Endothelial cell (in vitro differentiated cells): ENCODE results near the gene ZNF652. TPM values are rescaled to one million over a fixed set of nuclear protein-coding genes. Genes with fewer than 3 reads are reported as not detected.
"Not testable (repeated sequence)": the region's sequence is repeated elsewhere in the genome, so short reads cannot be mapped to it uniquely, and the experiment has no call there.

Experiments
- DNase-seq: peaks from one replicate; pipeline ENCODE4 v3.0.0; 2021; ENCODE audit warnings: low spot score
- H3K27ac Mint-ChIP-seq: one replicate; pipeline ENCODE4 v1.8.0; 2021; ENCODE audit warnings: mixed read lengths, inconsistent platforms; ENCODE audit not compliant: unreplicated experiment
- H3K27me3 Mint-ChIP-seq: one replicate; pipeline ENCODE4 v1.8.0; 2021; ENCODE audit warnings: mild to moderate bottlenecking, moderate library complexity, mixed read lengths, inconsistent platforms; ENCODE audit not compliant: unreplicated experiment
- H3K36me3 Mint-ChIP-seq: one replicate; pipeline ENCODE4 v1.8.0; 2021; ENCODE audit warnings: mild to moderate bottlenecking, low read depth, mixed read lengths, inconsistent platforms; ENCODE audit not compliant: unreplicated experiment
- H3K4me1 Mint-ChIP-seq: one replicate; pipeline ENCODE4 v1.8.0; 2021; ENCODE audit warnings: mild to moderate bottlenecking, mixed read lengths, inconsistent platforms; ENCODE audit not compliant: unreplicated experiment
- H3K4me3 Mint-ChIP-seq: one replicate; pipeline ENCODE4 v1.8.0; 2021; ENCODE audit warnings: mild to moderate bottlenecking, mixed read lengths, inconsistent platforms; ENCODE audit not compliant: unreplicated experiment
- H3K9me3 Mint-ChIP-seq: one replicate; pipeline ENCODE4 v1.8.0; 2021; ENCODE audit warnings: mixed read lengths, inconsistent platforms; ENCODE audit not compliant: unreplicated experiment
- total RNA-seq: library from RNA; stranded (reverse); fragmentation: NEBNext Ultra II Directional; extraction: Animal tissue kit (Norgen Biotek cat#: 25700); gene quantifications from one replicate; pipeline ENCODE4 v1.2.1, GENCODE V29; 2021; ENCODE audit not compliant: unreplicated experiment
- TF ChIP-seq, protein P1 (sequence below): fragments of 200-600 bp; sonication (generic); IDR thresholded peaks from one replicate; pipeline ENCODE4 v1.5.0; 2021; ENCODE audit warnings: antibody characterized with exemption; ENCODE audit not compliant: unreplicated experiment

ZNF652 gene
- total RNA-seq, 1 donor from 2014 or later: 36.0 TPM

DNA sequence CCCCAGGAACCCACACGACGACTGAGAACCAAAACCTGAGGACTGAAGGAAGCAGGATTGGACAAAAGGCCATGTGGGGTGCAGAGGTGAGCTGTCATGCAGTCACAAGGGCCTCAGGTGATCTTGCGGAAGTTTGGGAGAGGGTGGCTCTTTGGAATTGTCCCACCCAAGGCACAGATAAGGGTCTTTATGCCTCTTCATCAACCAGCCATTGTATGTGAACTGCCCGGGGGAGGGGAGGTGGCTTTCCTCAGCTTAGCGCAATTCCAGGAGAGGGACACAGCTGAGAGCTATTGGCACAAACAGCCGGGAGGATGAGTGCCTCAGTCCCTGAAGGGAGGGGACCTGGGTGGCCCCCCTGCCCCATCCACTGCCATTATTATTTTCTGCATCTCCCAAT, 76.3 kb downstream of the ZNF652 start:
- Mint-ChIP-seq H3K27me3 (no peaks in the 10 kb centered on the region), H3K4me1 (no peaks in the 10 kb centered on the region), H3K4me3 (no peak overlapping the region), H3K36me3 (no peaks in the 10 kb centered on the region), H3K27ac (no peak overlapping the region), H3K9me3 (no peaks in the 10 kb centered on the region)
- TF ChIP-seq, protein P1, sequence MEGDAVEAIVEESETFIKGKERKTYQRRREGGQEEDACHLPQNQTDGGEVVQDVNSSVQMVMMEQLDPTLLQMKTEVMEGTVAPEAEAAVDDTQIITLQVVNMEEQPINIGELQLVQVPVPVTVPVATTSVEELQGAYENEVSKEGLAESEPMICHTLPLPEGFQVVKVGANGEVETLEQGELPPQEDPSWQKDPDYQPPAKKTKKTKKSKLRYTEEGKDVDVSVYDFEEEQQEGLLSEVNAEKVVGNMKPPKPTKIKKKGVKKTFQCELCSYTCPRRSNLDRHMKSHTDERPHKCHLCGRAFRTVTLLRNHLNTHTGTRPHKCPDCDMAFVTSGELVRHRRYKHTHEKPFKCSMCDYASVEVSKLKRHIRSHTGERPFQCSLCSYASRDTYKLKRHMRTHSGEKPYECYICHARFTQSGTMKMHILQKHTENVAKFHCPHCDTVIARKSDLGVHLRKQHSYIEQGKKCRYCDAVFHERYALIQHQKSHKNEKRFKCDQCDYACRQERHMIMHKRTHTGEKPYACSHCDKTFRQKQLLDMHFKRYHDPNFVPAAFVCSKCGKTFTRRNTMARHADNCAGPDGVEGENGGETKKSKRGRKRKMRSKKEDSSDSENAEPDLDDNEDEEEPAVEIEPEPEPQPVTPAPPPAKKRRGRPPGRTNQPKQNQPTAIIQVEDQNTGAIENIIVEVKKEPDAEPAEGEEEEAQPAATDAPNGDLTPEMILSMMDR: no peak
- no peak for DNase-seq

DNA sequence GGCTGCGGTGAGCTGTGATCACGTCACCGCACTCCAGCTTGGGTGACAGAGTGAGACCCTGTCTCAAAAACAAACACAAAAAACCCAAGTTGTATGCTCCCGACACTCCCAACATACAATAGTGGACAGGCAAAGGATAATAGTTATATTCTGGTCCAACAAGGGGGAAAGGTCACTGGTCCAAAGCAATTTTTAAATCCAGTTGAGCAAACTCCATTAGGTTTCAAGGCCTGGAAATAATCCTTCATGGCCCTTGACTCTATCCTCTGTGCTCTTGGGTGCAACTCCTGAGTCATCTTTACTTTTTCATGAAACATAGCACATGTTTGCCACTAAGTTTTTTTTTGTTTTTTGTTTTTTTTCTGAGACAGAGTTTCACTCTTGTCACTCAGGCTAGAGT, 81.1 kb downstream of the ZNF652 start:
- no peaks in the 10 kb centered on the region for H3K4me1 Mint-ChIP-seq
- no peak overlapping the region for H3K27ac Mint-ChIP-seq
- H3K27me3 Mint-ChIP-seq: no peaks in the 10 kb centered on the region
- H3K36me3 Mint-ChIP-seq: no peaks in the 10 kb centered on the region
- H3K4me3 Mint-ChIP-seq: no peak overlapping the region
- no peaks in the 10 kb centered on the region for H3K9me3 Mint-ChIP-seq
- TF ChIP-seq, protein P1: no peak
- DNase-seq: no peak

GRCh38 chr17:49280061-49280460, 82.0 kb downstream of the ZNF652 start:
- Mint-ChIP-seq H3K9me3 (no peaks in the 10 kb centered on the region), H3K4me1 (no peaks in the 10 kb centered on the region), H3K36me3 (no peaks in the 10 kb centered on the region), H3K27me3 (no peaks in the 10 kb centered on the region), H3K27ac (no peak overlapping the region), H3K4me3 (no peak overlapping the region)
- DNase-seq: no peak
- TF ChIP-seq, protein P1: no peak

- H3K27ac Mint-ChIP-seq, H3K36me3 Mint-ChIP-seq, H3K27me3 Mint-ChIP-seq, DNase-seq, H3K4me1 Mint-ChIP-seq, H3K4me3 Mint-ChIP-seq, H3K9me3 Mint-ChIP-seq: not testable (repeated sequence)
These were observed 82.6 kb downstream of the ZNF652 start for GRCh38 chr17:49279263-49280015.

GRCh38 chr17:49278076-49278475, 84.0 kb downstream of the ZNF652 start:
- Mint-ChIP-seq H3K4me1 (no peaks in the 10 kb centered on the region), H3K9me3 (no peaks in the 10 kb centered on the region), H3K4me3 (no peak overlapping the region), H3K27me3 (no peaks in the 10 kb centered on the region), H3K27ac (no peak overlapping the region), H3K36me3 (no peaks in the 10 kb centered on the region)
- TF ChIP-seq, protein P1: no peak
- DNase-seq: no peak
